ENCODE measurements around the gene FGF2.

Gene FGF2

GRCh38 chr4:122882857-122883735 is 56.5 kb downstream of the FGF2 start:
- no peaks in the 10 kb centered on the region for H3K4me1 ChIP-seq
- no peak overlapping the region for H3K4me2 ChIP-seq (ENCODE audit: low read length)
- no peaks in the 10 kb centered on the region for H3K9me3 ChIP-seq (ENCODE audit: control insufficient read depth, low read length)
- no peaks in the 10 kb centered on the region for H3K36me3 ChIP-seq (ENCODE audit: control insufficient read depth, insufficient read depth, low read length)
- H3K4me3 ChIP-seq (ENCODE audit: low read depth, low read length) = no peak overlapping the region
- no peaks in the 10 kb centered on the region for H3K79me2 ChIP-seq
- H3K27me3 ChIP-seq (ENCODE audit: control insufficient read depth, insufficient read depth, low read length) = no peaks in the 10 kb centered on the region
- H2AFZ ChIP-seq = no peak overlapping the region
- TF ChIP-seq, protein P1, sequence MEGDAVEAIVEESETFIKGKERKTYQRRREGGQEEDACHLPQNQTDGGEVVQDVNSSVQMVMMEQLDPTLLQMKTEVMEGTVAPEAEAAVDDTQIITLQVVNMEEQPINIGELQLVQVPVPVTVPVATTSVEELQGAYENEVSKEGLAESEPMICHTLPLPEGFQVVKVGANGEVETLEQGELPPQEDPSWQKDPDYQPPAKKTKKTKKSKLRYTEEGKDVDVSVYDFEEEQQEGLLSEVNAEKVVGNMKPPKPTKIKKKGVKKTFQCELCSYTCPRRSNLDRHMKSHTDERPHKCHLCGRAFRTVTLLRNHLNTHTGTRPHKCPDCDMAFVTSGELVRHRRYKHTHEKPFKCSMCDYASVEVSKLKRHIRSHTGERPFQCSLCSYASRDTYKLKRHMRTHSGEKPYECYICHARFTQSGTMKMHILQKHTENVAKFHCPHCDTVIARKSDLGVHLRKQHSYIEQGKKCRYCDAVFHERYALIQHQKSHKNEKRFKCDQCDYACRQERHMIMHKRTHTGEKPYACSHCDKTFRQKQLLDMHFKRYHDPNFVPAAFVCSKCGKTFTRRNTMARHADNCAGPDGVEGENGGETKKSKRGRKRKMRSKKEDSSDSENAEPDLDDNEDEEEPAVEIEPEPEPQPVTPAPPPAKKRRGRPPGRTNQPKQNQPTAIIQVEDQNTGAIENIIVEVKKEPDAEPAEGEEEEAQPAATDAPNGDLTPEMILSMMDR (IDR thresholded peaks at IDR 0.05) = no peak
- H3K9ac ChIP-seq = no peak overlapping the region
- no peak overlapping the region for H3K27ac ChIP-seq

- Histone ChIP-seq H2AFZ (no peak overlapping the region), H3K9me3 (ENCODE audit: control insufficient read depth, low read length) (no peaks in the 10 kb centered on the region), H3K27ac (no peak overlapping the region), H3K79me2 (no peaks in the 10 kb centered on the region), H3K27me3 (ENCODE audit: control insufficient read depth, insufficient read depth, low read length) (no peaks in the 10 kb centered on the region), H3K4me2 (ENCODE audit: low read length) (no peak overlapping the region), H3K9ac (no peak overlapping the region), H3K4me1 (no peaks in the 10 kb centered on the region), H3K36me3 (ENCODE audit: control insufficient read depth, insufficient read depth, low read length) (no peaks in the 10 kb centered on the region), H3K4me3 (ENCODE audit: low read depth, low read length) (no peak overlapping the region)
- TF ChIP-seq, protein P1 (IDR thresholded peaks at IDR 0.05) = no peak
Observed at GRCh38 chr4:122884499-122884898, 57.9 kb downstream of the FGF2 start.

GRCh38 chr4:122889726-122890125 is 63.1 kb downstream of the FGF2 start:
- Histone ChIP-seq H3K36me3 (ENCODE audit: control insufficient read depth, insufficient read depth, low read length) (no peaks in the 10 kb centered on the region), H3K9me3 (ENCODE audit: control insufficient read depth, low read length) (no peaks in the 10 kb centered on the region), H3K27me3 (ENCODE audit: control insufficient read depth, insufficient read depth, low read length) (no peaks in the 10 kb centered on the region), H3K4me2 (ENCODE audit: low read length) (no peak overlapping the region), H3K79me2 (no peaks in the 10 kb centered on the region), H3K9ac (no peak overlapping the region), H2AFZ (no peak overlapping the region), H3K4me1 (no peaks in the 10 kb centered on the region), H3K27ac (no peak overlapping the region), H3K4me3 (ENCODE audit: low read depth, low read length) (no peak overlapping the region)
- TF ChIP-seq, protein P1 (IDR thresholded peaks at IDR 0.05) = no peak

- Histone ChIP-seq H3K4me1 (no peaks in the 10 kb centered on the region), H2AFZ (no peak overlapping the region), H3K9me3 (ENCODE audit: control insufficient read depth, low read length) (no peaks in the 10 kb centered on the region), H3K27me3 (ENCODE audit: control insufficient read depth, insufficient read depth, low read length) (no peaks in the 10 kb centered on the region), H3K9ac (no peak overlapping the region), H3K79me2 (no peaks in the 10 kb centered on the region), H3K36me3 (ENCODE audit: control insufficient read depth, insufficient read depth, low read length) (no peaks in the 10 kb centered on the region), H3K27ac (no peak overlapping the region), H3K4me2 (ENCODE audit: low read length) (no peak overlapping the region), H3K4me3 (ENCODE audit: low read depth, low read length) (no peak overlapping the region)
- TF ChIP-seq, protein P1 (IDR thresholded peaks at IDR 0.05) = no peak
Observed at GRCh38 chr4:122890147-122890795, 63.6 kb downstream of the FGF2 start.

All from parathyroid adenoma (tissue), 2 donors.